Duodenal mucosa (tissue), 2 donors: ENCODE data around the gene MB21D2.
"Not testable (repeated sequence)": the region's sequence is repeated elsewhere in the genome, so short reads cannot be mapped to it uniquely, and the experiment has no call there.

Experiments used
- H3K27ac ChIP-seq: one replicate; pipeline ENCODE4 v1.7.0; 2013; ENCODE audit warnings: low read depth, low read length
- H3K27me3 ChIP-seq, 2 donors: one replicate each; pipeline ENCODE4 v1.7.0; 2013; ENCODE audit warnings: low read length in 2 of 2, control low read depth in 1 of 2; ENCODE audit not compliant: insufficient read depth in 2 of 2, control insufficient read depth in 1 of 2
- H3K36me3 ChIP-seq, 2 donors: one replicate each; pipeline ENCODE4 v1.7.0; 2013; ENCODE audit warnings: low read length in 2 of 2, control low read depth in 1 of 2; ENCODE audit not compliant: insufficient read depth in 2 of 2, control insufficient read depth in 1 of 2
- H3K4me1 ChIP-seq, 2 donors: one replicate each; pipeline ENCODE4 v1.7.0; 2013; ENCODE audit warnings: low read length in 2 of 2, control low read depth in 1 of 2; ENCODE audit not compliant: insufficient read depth in 2 of 2, control insufficient read depth in 1 of 2
- H3K4me3 ChIP-seq, 2 donors: one replicate each; pipeline ENCODE4 v1.7.0; 2013; ENCODE audit warnings: low read length in 2 of 2, low read depth in 1 of 2
- H3K9ac ChIP-seq, 2 donors: one replicate each; pipeline ENCODE4 v1.7.0; 2013; ENCODE audit warnings: low read length in 2 of 2, low read depth in 1 of 2
- H3K9me3 ChIP-seq, 2 donors: one replicate each; pipeline ENCODE4 v1.7.0; 2013; ENCODE audit warnings: low read length in 2 of 2, control low read depth in 1 of 2; ENCODE audit not compliant: control insufficient read depth in 1 of 2

Gene MB21D2

DNA sequence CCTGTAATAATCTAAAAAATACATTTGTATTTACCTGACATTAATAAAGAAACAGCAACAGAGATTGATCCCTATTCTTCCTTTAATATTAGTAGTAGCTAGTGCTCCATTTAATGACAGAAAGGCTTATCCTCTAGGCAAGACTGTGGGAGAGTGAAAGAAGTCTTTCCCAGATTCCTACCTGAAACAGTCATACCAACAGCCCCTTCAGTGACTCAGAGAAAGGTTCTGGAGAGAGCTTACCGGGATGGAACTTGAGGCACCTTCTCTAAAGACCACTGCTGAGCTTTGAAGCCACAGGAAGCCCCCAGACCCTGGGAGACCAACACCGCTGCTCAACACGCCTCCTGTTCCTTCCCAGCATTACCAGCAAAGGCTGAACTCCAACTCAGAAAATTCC, 123.4 kb downstream of the MB21D2 start:
- H3K4me1 ChIP-seq, result no peaks in the 10 kb centered on the region

DNA sequence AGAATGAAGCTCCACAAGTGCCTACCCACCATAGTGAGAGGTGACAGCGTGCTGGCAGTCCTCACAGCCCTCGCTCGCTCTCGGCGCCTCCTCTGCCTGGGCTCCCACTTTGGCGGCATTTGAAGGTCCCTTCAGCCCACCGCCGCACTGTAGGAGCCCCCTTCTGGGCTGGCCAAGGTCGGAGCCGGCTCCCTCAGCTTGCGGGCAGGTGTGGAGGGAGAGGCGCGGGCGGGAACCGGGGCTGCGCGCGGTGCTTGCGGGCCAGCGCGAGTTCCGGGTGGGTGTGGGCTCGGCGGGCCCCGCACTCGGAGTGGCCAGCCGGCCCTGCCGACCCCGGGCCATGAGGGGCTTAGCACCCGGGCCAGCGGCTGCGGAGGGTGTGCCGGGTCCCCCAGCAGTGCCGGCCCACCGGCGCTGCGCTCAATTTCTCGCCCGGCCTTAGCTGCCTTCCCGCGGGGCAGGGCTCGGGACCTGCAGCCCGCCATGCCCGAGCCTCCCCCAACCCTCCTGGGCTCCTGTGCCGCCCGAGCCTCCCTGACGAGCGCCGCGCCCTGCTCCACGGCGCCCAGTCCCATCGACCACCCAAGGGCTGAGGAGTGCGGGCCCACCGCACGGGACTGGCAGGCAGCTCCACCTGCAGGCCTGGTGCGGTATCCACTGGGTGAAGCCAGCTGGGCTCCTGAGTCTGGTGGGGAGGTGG, 128.7 kb downstream of the MB21D2 start:
- H3K9ac ChIP-seq, H3K27ac ChIP-seq, H3K36me3 ChIP-seq, H3K4me1 ChIP-seq, H3K4me3 ChIP-seq, H3K27me3 ChIP-seq, H3K9me3 ChIP-seq: not testable (repeated sequence)

More for the DNA sequence above, 123.4 kb downstream of the MB21D2 start:
- H3K36me3 ChIP-seq, result peaks cover 5 to 13% of the 10 kb centered on the region in 2 donors
- H3K27me3 ChIP-seq, result no peaks in the 10 kb centered on the region
- no peak overlapping the region for H3K4me3 ChIP-seq
- H3K9ac ChIP-seq, result no peak overlapping the region
- no peak overlapping the region for H3K27ac ChIP-seq
- no peaks in the 10 kb centered on the region for H3K9me3 ChIP-seq

DNA sequence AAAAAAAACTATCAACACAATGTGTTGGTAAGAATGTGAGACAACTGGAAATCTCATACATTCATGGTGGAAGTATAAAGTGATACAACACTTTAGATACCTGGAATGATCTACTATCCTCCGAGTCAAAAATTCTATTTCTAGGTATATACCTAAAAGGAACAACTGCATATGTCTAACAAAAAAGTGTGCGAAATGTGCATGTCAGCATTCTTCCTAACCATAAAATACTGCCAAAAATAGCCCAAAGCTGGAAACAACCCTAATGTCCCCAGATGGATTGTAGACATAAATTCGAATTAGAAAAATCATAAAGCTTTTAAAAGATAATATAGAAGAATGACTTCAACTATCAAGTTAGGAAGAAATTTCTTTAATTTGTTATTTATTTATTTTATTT, 139.1 kb downstream of the MB21D2 start:
- Histone ChIP-seq H3K9ac (no peak overlapping the region), H3K36me3 (no peaks in the 10 kb centered on the region), H3K9me3 (no peaks in the 10 kb centered on the region), H3K27me3 (no peaks in the 10 kb centered on the region), H3K4me1 (no peaks in the 10 kb centered on the region), H3K27ac (no peak overlapping the region), H3K4me3 (no peak overlapping the region)

DNA sequence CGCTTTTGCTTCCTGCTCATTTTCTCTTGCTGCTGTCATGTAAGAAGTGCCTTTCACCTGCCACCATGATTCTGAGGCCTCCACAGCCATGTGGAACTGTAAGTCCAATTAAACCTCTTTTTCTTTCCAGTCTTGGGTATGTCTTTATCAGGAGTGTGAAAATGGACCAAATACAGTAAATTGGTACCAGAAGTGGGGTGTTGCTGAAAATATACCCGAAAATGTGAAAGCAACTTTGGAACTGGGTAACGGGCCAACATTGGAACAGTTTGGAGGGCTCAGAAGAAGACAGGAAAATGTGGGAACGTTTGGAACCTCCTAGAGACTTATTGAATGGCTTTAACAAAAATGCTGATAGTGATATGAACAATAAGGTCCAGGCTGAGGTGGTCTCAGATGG, 143.3 kb downstream of the MB21D2 start:
- H3K27me3 ChIP-seq, H3K4me1 ChIP-seq, H3K9ac ChIP-seq, H3K9me3 ChIP-seq, H3K36me3 ChIP-seq, H3K4me3 ChIP-seq, H3K27ac ChIP-seq: not testable (repeated sequence)

DNA sequence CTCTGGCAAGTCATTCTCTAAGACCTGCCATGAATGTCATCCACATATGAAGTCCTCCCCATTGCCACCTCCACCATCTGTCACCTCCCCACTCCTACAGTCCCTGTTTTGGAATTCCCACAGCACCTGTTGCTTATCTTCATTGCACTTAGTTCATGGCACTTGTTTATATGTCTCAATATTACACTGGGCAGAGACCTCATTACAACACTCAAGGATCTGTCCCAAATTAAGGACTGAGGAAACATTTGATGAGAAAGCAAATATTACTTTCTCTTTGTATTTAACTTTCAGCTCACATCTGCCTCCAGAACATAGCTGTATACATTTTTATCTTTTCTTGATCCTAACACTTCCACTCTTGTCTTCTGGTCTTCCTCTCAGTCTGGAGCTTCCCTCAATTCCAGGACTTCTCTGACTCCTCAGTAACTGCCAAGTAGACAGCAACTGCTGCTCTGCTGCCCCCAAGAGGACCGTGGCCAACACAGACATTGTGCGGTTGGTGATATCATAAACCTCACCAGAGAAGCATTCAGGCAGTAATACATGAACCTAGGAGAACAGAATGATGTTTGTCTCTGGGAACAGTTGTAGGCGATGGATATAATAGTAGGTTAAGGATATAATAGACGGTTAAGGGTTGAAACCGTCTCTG, 145.3 kb downstream of the MB21D2 start:
- H3K36me3 ChIP-seq, result no peaks in the 10 kb centered on the region
- H3K4me1 ChIP-seq, result no peaks in the 10 kb centered on the region
- H3K9ac ChIP-seq, result no peak overlapping the region
- no peaks in the 10 kb centered on the region for H3K9me3 ChIP-seq
- no peaks in the 10 kb centered on the region for H3K27me3 ChIP-seq
- no peak overlapping the region for H3K27ac ChIP-seq
- H3K4me3 ChIP-seq, result no peak overlapping the region

DNA sequence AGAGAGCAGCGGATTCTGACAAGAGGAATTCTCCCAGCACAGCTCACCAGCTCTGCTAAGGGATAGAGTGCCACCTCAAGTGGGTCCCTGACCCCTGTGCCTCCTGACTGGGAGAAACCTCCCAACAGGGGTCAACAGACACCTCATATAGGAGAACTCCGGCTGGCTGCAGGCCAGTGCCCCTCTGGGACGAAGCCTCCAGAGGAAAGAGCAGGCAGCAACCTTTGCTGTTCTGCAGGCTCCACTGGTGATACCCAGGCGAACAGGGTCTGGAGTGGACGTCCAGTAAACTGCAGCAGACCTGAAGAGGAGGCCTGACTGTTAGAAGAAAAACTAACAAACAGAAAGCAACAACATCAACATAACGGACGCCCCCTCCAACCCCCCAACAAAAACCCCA, 159.0 kb downstream of the MB21D2 start:
- H3K4me3 ChIP-seq, result no peak overlapping the region
- H3K4me1 ChIP-seq, result no peaks in the 10 kb centered on the region
- no peaks in the 10 kb centered on the region for H3K9me3 ChIP-seq
- no peak overlapping the region for H3K9ac ChIP-seq
- H3K27me3 ChIP-seq, result no peaks in the 10 kb centered on the region
- H3K27ac ChIP-seq, result no peak overlapping the region
- no peaks in the 10 kb centered on the region for H3K36me3 ChIP-seq

DNA sequence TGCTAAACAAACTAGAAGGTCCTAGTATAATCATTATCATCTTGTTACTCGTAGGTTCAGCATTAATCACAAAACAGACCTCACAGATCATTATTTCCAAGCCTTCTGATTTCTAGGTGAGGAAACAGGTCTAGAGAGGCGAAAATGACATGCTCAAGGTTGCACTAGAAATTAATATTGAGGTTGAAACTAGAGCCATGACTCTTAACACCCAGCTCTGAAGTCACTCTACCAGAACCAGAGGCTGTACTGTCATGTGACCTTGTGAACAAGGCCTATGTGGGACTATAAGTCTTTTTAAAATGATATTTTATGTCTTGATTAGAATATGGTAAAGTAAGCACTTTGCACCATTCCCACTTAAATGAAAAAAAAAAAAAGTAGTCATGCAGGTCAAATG, 166.5 kb downstream of the MB21D2 start:
- Histone ChIP-seq H3K4me3 (no peak overlapping the region), H3K9ac (no peak overlapping the region), H3K9me3 (no peaks in the 10 kb centered on the region), H3K4me1 (no peaks in the 10 kb centered on the region), H3K36me3 (no peaks in the 10 kb centered on the region), H3K27me3 (no peaks in the 10 kb centered on the region), H3K27ac (no peak overlapping the region)

DNA sequence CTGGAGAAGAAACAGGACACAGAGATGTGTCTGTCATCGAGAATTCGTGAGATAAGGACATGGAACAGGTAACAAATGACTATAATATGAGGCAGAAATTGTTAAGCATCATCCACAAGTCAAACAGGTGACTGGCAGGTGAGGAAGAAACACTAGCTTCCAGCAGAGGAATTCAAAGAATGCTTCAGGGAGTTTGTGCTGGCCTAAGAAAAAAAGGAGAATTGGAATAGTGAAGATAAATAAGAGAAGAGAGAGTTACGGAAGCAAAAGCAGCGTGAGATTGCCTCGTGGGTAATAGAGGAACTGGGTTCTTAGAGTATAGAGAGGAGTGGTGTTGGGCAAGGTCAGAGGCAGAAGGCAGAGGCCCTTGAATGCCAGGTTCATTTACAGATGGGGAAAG, 167.5 kb downstream of the MB21D2 start:
- no peak overlapping the region for H3K4me3 ChIP-seq
- no peaks in the 10 kb centered on the region for H3K27me3 ChIP-seq
- H3K9ac ChIP-seq, result no peak overlapping the region
- no peaks in the 10 kb centered on the region for H3K36me3 ChIP-seq
- no peaks in the 10 kb centered on the region for H3K9me3 ChIP-seq
- H3K27ac ChIP-seq, result no peak overlapping the region
- H3K4me1 ChIP-seq, result no peaks in the 10 kb centered on the region

DNA sequence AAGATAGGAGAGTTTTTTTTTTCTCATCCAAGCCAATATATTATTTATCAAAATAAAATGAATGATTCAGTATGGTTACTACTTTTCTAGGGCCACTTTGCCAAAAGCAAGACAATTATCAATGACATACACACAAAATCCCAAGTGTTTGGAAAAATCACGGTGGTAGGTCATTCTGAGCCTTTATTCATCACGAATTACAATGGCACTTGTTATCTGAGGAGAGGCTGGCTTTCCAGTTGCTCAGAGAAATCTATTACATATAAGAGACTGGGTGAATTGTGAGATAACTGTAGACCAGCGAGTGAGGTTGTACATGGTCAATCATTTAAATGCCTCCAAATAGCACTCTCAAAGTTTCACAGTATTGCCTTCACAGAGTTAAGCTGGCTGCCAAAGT, 169.9 kb downstream of the MB21D2 start:
- Histone ChIP-seq H3K27ac (no peak overlapping the region), H3K4me3 (no peak overlapping the region), H3K27me3 (no peaks in the 10 kb centered on the region)

DNA sequence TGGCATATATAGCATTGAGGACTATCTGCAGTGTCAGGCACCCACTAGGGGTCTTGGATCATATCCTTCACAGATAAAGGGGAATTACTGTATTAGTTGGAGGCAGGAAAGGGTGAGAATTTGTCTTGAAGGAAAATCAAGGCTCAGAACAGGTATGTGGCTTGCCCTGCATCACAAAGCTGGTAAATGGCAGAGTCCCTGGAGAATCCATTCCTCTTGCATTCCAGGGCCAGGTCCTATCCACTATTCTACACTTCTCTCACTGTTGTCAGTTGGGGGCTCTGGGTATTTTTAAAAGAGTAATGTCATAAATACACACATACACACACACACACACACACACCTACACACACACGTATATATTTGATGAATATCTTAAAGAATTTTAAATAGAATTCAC, 170.5 kb downstream of the MB21D2 start:
- Histone ChIP-seq H3K4me1 (no peaks in the 10 kb centered on the region), H3K9ac (no peak overlapping the region)

More for the DNA sequence above, 169.9 kb downstream of the MB21D2 start:
- Histone ChIP-seq H3K36me3 (no peaks in the 10 kb centered on the region), H3K9me3 (no peaks in the 10 kb centered on the region), H3K9ac (no peak overlapping the region), H3K4me1 (no peaks in the 10 kb centered on the region)

More for the DNA sequence above, 170.5 kb downstream of the MB21D2 start:
- Histone ChIP-seq H3K9me3 (no peaks in the 10 kb centered on the region), H3K27me3 (no peaks in the 10 kb centered on the region), H3K36me3 (no peaks in the 10 kb centered on the region), H3K27ac (no peak overlapping the region), H3K4me3 (no peak overlapping the region)
